PC-3 (cell line): ENCODE results near the gene EXD3. TPM values are rescaled to one million over a fixed set of nuclear protein-coding genes. Genes with fewer than 3 reads are reported as not detected.

ENCODE experiments used
- ATAC-seq: fragments of 200-7000 bp; cut with Tn5 transposase; 2 replicates; pipeline ENCODE4 v1.9.1; 2020; ENCODE audit warnings: mild to moderate bottlenecking, moderate library complexity
- BruUV-seq: library from RNA; stranded (reverse); fragments of 400-500 nt; replicated peaks from 2 replicates; lab custom pipeline; 2021; lab: Mats Ljungman, UMichigan
- CTCF ChIA-PET: fragments of 300-600 bp; sonication (Branson Sonifier 250); formaldehyde crosslinking; loops from one replicate; lab custom pipeline; 2022; ENCODE audit warnings: antibody characterized with exemption; lab: Charles Lee
- POLR2A ChIA-PET: fragments of 300-600 bp; sonication (Branson Sonifier 250); formaldehyde crosslinking; loops from one replicate; lab custom pipeline; 2022; ENCODE audit warnings: antibody characterized with exemption; ENCODE audit not compliant: unreplicated experiment; lab: Charles Lee
- DNase-seq: peaks from one replicate; pipeline ENCODE4 v3.0.0-alpha.2; 2015
- H2AFZ ChIP-seq: fragments of 300-600 bp; sonication (generic); 2 replicates; pipeline ENCODE4 v1.6.0; 2016; ENCODE audit warnings: antibody characterized with exemption, low read length
- H3F3A ChIP-seq: fragments of 300-600 bp; sonication (generic); one replicate; pipeline ENCODE4 v1.6.0; 2017; ENCODE audit warnings: antibody characterized with exemption, low read length, control low read depth, mild to moderate bottlenecking; ENCODE audit not compliant: unreplicated experiment
- H3K27ac ChIP-seq: fragments of 300-600 bp; sonication (generic); 2 replicates; pipeline ENCODE4 v1.5.1; 2016; ENCODE audit warnings: mild to moderate bottlenecking, low read length
- H3K27me3 ChIP-seq: fragments of 300-600 bp; sonication (generic); 2 replicates; pipeline ENCODE4 v1.6.1; 2016; ENCODE audit warnings: low read length, mixed read lengths
- H3K36me3 ChIP-seq: fragments of 300-600 bp; sonication (generic); 2 replicates; pipeline ENCODE4 v1.6.1; 2016; ENCODE audit warnings: low read depth, mixed run types, low read length, mixed read lengths
- H3K4me1 ChIP-seq: fragments of 300-600 bp; sonication (generic); 2 replicates; pipeline ENCODE4 v1.5.1; 2016; ENCODE audit warnings: low read length; ENCODE audit not compliant: insufficient read depth
- H3K4me2 ChIP-seq: fragments of 300-600 bp; sonication (generic); 2 replicates; pipeline ENCODE4 v1.6.0; 2016; ENCODE audit warnings: low read length
- H3K4me3 ChIP-seq: fragments of 300-600 bp; sonication (generic); 2 replicates; pipeline ENCODE4 v1.5.1; 2016; ENCODE audit warnings: mild to moderate bottlenecking, low read length, mixed read lengths
- H3K79me2 ChIP-seq: fragments of 300-600 bp; sonication (generic); 2 replicates; pipeline ENCODE4 v1.6.1; 2017; ENCODE audit warnings: low read length, mixed read lengths
- H3K9ac ChIP-seq: fragments of 300-600 bp; sonication (generic); 2 replicates; pipeline ENCODE4 v1.6.0; 2016; ENCODE audit warnings: mild to moderate bottlenecking, low read length
- H3K9me2 ChIP-seq: fragments of 300-600 bp; sonication (generic); replicated peaks from 2 replicates; pipeline ENCODE4 v1.6.1; 2016; ENCODE audit warnings: mixed run types, low read length, mixed read lengths
- H3K9me3 ChIP-seq: fragments of 300-600 bp; sonication (generic); 2 replicates; pipeline ENCODE4 v1.6.1; 2016; ENCODE audit warnings: low read length, mixed read lengths
- H4K20me1 ChIP-seq: fragments of 300-600 bp; sonication (generic); 2 replicates; pipeline ENCODE4 v1.6.1; 2016; ENCODE audit warnings: low read length, mixed read lengths
- CTCF ChIP-seq: fragments of 300-600 bp; sonication (generic); conservative IDR thresholded peaks from 2 replicates; pipeline ENCODE4 v1.5.1; 2017; ENCODE audit warnings: antibody characterized with exemption, low read depth, mild to moderate bottlenecking, low read length
- EZH2 ChIP-seq: fragments of 300-600 bp; sonication (generic); IDR thresholded peaks from one replicate; pipeline ENCODE4 v1.6.1; 2017; ENCODE audit warnings: antibody characterized with exemption, mild to moderate bottlenecking, low read length; ENCODE audit not compliant: unreplicated experiment
- EZH2phosphoT487 ChIP-seq: fragments of 300-600 bp; sonication (generic); IDR thresholded peaks from 2 replicates; pipeline ENCODE4 v1.6.1; 2018; ENCODE audit warnings: mild to moderate bottlenecking, antibody characterized with exemption, low read length, borderline replicate concordance
- intact Hi-C: fragments of 100-400 bp; cut with micrococcal nuclease; formaldehyde crosslinking; loops from 2 replicates; pipeline ENCODE4 v1.9.0; 2023
- total RNA-seq: library from RNA; depleted of rRNA; stranded (reverse); fragments of >200 nt; gene quantifications from 2 replicates; pipeline ENCODE4 v1.2.3, GENCODE V29; 2014

Gene EXD3
- total RNA-seq, 1 experiment from 2014 or later: 1.9 TPM

- H3K4me3 ChIP-seq: no peak overlapping the region
- no peak for DNase-seq
- intact Hi-C loops: no loop called here
- POLR2A ChIA-PET: no interaction called here
- H2AFZ ChIP-seq: no peak overlapping the region
- CTCF ChIA-PET: no interaction called here
- no peaks in the 10 kb centered on the region for H4K20me1 ChIP-seq
- H3K27ac ChIP-seq: no peak overlapping the region
- H3K36me3 ChIP-seq: no peaks in the 10 kb centered on the region
- TF ChIP-seq EZH2phosphoT487 (no peak), EZH2 (no peak), CTCF (no peak)
- no peaks in the 10 kb centered on the region for H3K4me1 ChIP-seq
- no peak overlapping the region for H3K9ac ChIP-seq
- no peaks in the 10 kb centered on the region for H3K9me2 ChIP-seq
- no peaks in the 10 kb centered on the region for H3K9me3 ChIP-seq
- H3F3A ChIP-seq: no peaks in the 10 kb centered on the region
- no peak for ATAC-seq
- no TSS peak for BruUV-seq
- no peak overlapping the region for H3K4me2 ChIP-seq
- no peaks in the 10 kb centered on the region for H3K27me3 ChIP-seq
- H3K79me2 ChIP-seq: no peaks in the 10 kb centered on the region
Measured at GRCh38 chr9:137403269-137403668, 19.7 kb downstream of the EXD3 start.

- ChIA-PET CTCF (no interaction called here), POLR2A (no interaction called here)
- ATAC-seq: no peak
- Histone ChIP-seq H3K4me3 (no peak overlapping the region), H3K27me3 (no peaks in the 10 kb centered on the region), H2AFZ (no peak overlapping the region), H3K4me2 (no peak overlapping the region), H3K79me2 (no peaks in the 10 kb centered on the region), H3K4me1 (no peaks in the 10 kb centered on the region), H3K36me3 (no peaks in the 10 kb centered on the region), H3K27ac (no peak overlapping the region), H3F3A (no peaks in the 10 kb centered on the region), H3K9me3 (no peaks in the 10 kb centered on the region), H4K20me1 (no peaks in the 10 kb centered on the region), H3K9ac (no peak overlapping the region), H3K9me2 (no peaks in the 10 kb centered on the region)
- no TSS peak for BruUV-seq
- no peak for TF ChIP-seq EZH2
- intact Hi-C loops: no loop called here
- DNase-seq: no peak
Measured at GRCh38 chr9:137402746-137403145, 20.2 kb downstream of the EXD3 start.

GRCh38 chr9:137398561-137399468, 24.1 kb downstream of the EXD3 start:
- TF ChIP-seq EZH2phosphoT487 (no peak), EZH2 (no peak), CTCF (no peak)
- H3K9me3 ChIP-seq: no peaks in the 10 kb centered on the region
- no peak overlapping the region for H2AFZ ChIP-seq
- H3K4me1 ChIP-seq: no peaks in the 10 kb centered on the region
- no peaks in the 10 kb centered on the region for H3K36me3 ChIP-seq
- H3K27ac ChIP-seq: no peak overlapping the region
- BruUV-seq: no TSS peak
- H3K4me3 ChIP-seq: no peak overlapping the region
- intact Hi-C loops: no loop called here
- DNase-seq (no peak), ATAC-seq (no peak)
- no peaks in the 10 kb centered on the region for H3F3A ChIP-seq
- H3K9ac ChIP-seq: no peak overlapping the region
- ChIA-PET CTCF (no interaction called here), POLR2A (no interaction called here)
- H4K20me1 ChIP-seq: no peaks in the 10 kb centered on the region
- H3K9me2 ChIP-seq: no peaks in the 10 kb centered on the region
- H3K27me3 ChIP-seq: no peaks in the 10 kb centered on the region
- no peaks in the 10 kb centered on the region for H3K79me2 ChIP-seq
- no peak overlapping the region for H3K4me2 ChIP-seq
